Measurements from ENCODE around the gene WDR48. TPM values are rescaled to one million over a fixed set of nuclear protein-coding genes. Genes with fewer than 3 reads are reported as not detected.

The WDR48 gene
- total and polyA plus RNA-seq, 2 experiments from 2014 or later, result 27.2 to 54.3 TPM

GRCh38 chr3:39146083-39146501 is 94.3 kb downstream of the WDR48 start (continued):
- TF ChIP-seq ZNF462 (CRISPR knock-in tag; IDR thresholded peaks at IDR 0.05), result no peak

Small RNA genes lying within 50 kb of the gene (microRNA-seq; reads per million reads assigned to microRNA genes)
- gene MIR6822, result not detected

Small RNA genes lying within 50 kb of the gene (small RNA-seq; reads per million reads assigned to genes)
- gene RNU6-1227P (ENCODE audit: low replicate concordance), result not detected

Other genes starting within 250 kb of the WDR48 start
- 0.03 TPM in 1 of 2 replicates, not detected in the other for gene SCN10A, start 235.8 kb upstream of the WDR48 start, total RNA-seq (2014; rRNA removed; shearing (Covaris generic))
- gene SCN10A, start 235.8 kb upstream of the WDR48 start, polyA plus RNA-seq (2016; fragmentation: Nextera tagmentation; extraction: Ambion mirVana), result not detected in 2 replicates
- 0.08 and 0.14 TPM in 2 replicates for gene SCN11A, start 72 bp upstream of the WDR48 start, total RNA-seq (2014; rRNA removed; shearing (Covaris generic))
- gene SCN11A, start 72 bp upstream of the WDR48 start, polyA plus RNA-seq (2016; fragmentation: Nextera tagmentation; extraction: Ambion mirVana), result 0.05 TPM in 2 replicates
- 32.7 and 38.3 TPM in 2 replicates for gene GORASP1, start 55.6 kb downstream of the WDR48 start, total RNA-seq (2014; rRNA removed; shearing (Covaris generic))
- 8.5 and 10.3 TPM in 2 replicates for gene GORASP1, start 55.6 kb downstream of the WDR48 start, polyA plus RNA-seq (2016; fragmentation: Nextera tagmentation; extraction: Ambion mirVana)
- 2.0 and 2.1 TPM in 2 replicates for gene TTC21A, start 55.7 kb downstream of the WDR48 start, total RNA-seq (2014; rRNA removed; shearing (Covaris generic))
- 1.8 and 2.5 TPM in 2 replicates for gene TTC21A, start 55.7 kb downstream of the WDR48 start, polyA plus RNA-seq (2016; fragmentation: Nextera tagmentation; extraction: Ambion mirVana)
- 8.3 and 10.0 TPM in 2 replicates for gene CSRNP1, start 101.6 kb downstream of the WDR48 start, total RNA-seq (2014; rRNA removed; shearing (Covaris generic))
- 4.7 and 4.9 TPM in 2 replicates for gene CSRNP1, start 101.6 kb downstream of the WDR48 start, polyA plus RNA-seq (2016; fragmentation: Nextera tagmentation; extraction: Ambion mirVana)
- not detected in 2 replicates for gene XIRP1, start 140.6 kb downstream of the WDR48 start, total RNA-seq (2014; rRNA removed; shearing (Covaris generic))
- 0.03 TPM in 1 of 2 replicates, not detected in the other for gene XIRP1, start 140.6 kb downstream of the WDR48 start, polyA plus RNA-seq (2016; fragmentation: Nextera tagmentation; extraction: Ambion mirVana)
- gene CX3CR1, start 228.0 kb downstream of the WDR48 start, total RNA-seq (2014; rRNA removed; shearing (Covaris generic)), result 0.24 TPM in 1 of 2 replicates, not detected in the other
- 0.42 TPM in 1 of 2 replicates, not detected in the other for gene CX3CR1, start 228.0 kb downstream of the WDR48 start, polyA plus RNA-seq (2016; fragmentation: Nextera tagmentation; extraction: Ambion mirVana)

Data from GM23338 (cell line).